Fibroblast of villous mesenchyme (primary cell): ENCODE results near the gene RSBN1L. TPM values are rescaled to one million over a fixed set of nuclear protein-coding genes. Genes with fewer than 3 reads are reported as not detected.

Experiments
- DNase-seq: peaks from one replicate; pipeline ENCODE4 v3.0.0-alpha.2; 2010; ENCODE audit warnings: low read depth
- H3K4me3 ChIP-seq: 2 replicates; pipeline ENCODE4 v1.5.1; 2011; ENCODE audit warnings: low read depth, mild to moderate bottlenecking, low read length
- CTCF ChIP-seq: IDR thresholded peaks from 2 replicates; pipeline ENCODE4 v1.5.1; 2012; ENCODE audit warnings: low read depth, mild to moderate bottlenecking, low read length; ENCODE audit not compliant: insufficient read depth
- total RNA-seq: library from RNA; depleted of rRNA; stranded (reverse); fragments of >200 nt; gene quantifications from 2 replicates; pipeline ENCODE4 v1.2.3, GENCODE V29; 2012

Gene RSBN1L
- total RNA-seq, 1 donor = 25.0 TPM

GRCh38 chr7:77655836-77656455, 40.3 kb upstream of the RSBN1L start:
- TF ChIP-seq CTCF = no peak
- peak; percentile 48 for DNase-seq
- no peak overlapping the region for H3K4me3 ChIP-seq

- peak; percentile 59 for DNase-seq
- TF ChIP-seq CTCF = peak; percentile 52
- H3K4me3 ChIP-seq = no peak overlapping the region
These were observed 38.6 kb upstream of the RSBN1L start for GRCh38 chr7:77657427-77658224.

- no peak for TF ChIP-seq CTCF
- no peak overlapping the region for H3K4me3 ChIP-seq
- no peak for DNase-seq
These were observed 37.3 kb upstream of the RSBN1L start for GRCh38 chr7:77658928-77659327.

- H3K4me3 ChIP-seq = no peak overlapping the region
- TF ChIP-seq CTCF = no peak
- no peak for DNase-seq
These were observed 34.4 kb upstream of the RSBN1L start for GRCh38 chr7:77661816-77662215.

- no peak overlapping the region for H3K4me3 ChIP-seq
- no peak for DNase-seq
- TF ChIP-seq CTCF = no peak
These were observed 33.4 kb upstream of the RSBN1L start for GRCh38 chr7:77662869-77663268.

GRCh38 chr7:77664715-77665114, 31.5 kb upstream of the RSBN1L start:
- DNase-seq = no peak
- H3K4me3 ChIP-seq = no peak overlapping the region
- no peak for TF ChIP-seq CTCF

GRCh38 chr7:77665161-77665560, 31.1 kb upstream of the RSBN1L start:
- H3K4me3 ChIP-seq = no peak overlapping the region
- no peak for TF ChIP-seq CTCF
- no peak for DNase-seq
